Fibroblast of peridontal ligament (primary cell): ENCODE results near the gene SPX.

Source experiments
- DNase-seq: peaks from one replicate; pipeline ENCODE4 v3.0.0-alpha.2; 2010; ENCODE audit errors: extremely low read depth

The SPX gene

GRCh38 chr12:21577516-21577915 lies 51.4 kb downstream of the SPX start:
- DNase-seq = no peak

- no peak for DNase-seq
Observed at GRCh38 chr12:21580748-21581516, 54.8 kb downstream of the SPX start.
